Endodermal cell (in vitro differentiated cells): ENCODE data around the gene PP2D1. TPM values are rescaled to one million over a fixed set of nuclear protein-coding genes. Genes with fewer than 3 reads are reported as not detected.

Source experiments
- DNase-seq: peaks from one replicate; pipeline ENCODE4 v3.0.0-alpha.2; 2017
- H3K27ac ChIP-seq: 2 replicates; pipeline ENCODE4 v1.5.1; 2013; ENCODE audit warnings: mild to moderate bottlenecking, low read depth, low read length, moderate library complexity
- H3K27me3 ChIP-seq: 2 replicates; pipeline ENCODE4 v1.6.1; 2013; ENCODE audit warnings: mild to moderate bottlenecking, low read length, moderate library complexity; ENCODE audit not compliant: insufficient read depth, control insufficient read depth, poor library complexity, severe bottlenecking
- H3K36me3 ChIP-seq: 2 replicates; pipeline ENCODE4 v1.7.0; 2013; ENCODE audit warnings: mild to moderate bottlenecking, low read length, moderate library complexity; ENCODE audit not compliant: control insufficient read depth, insufficient read depth
- H3K4me1 ChIP-seq: one replicate; pipeline ENCODE4 v1.7.0; 2013; ENCODE audit warnings: low read length; ENCODE audit not compliant: control insufficient read depth, insufficient read depth
- H3K4me3 ChIP-seq: 2 replicates; pipeline ENCODE4 v1.5.1; 2013; ENCODE audit warnings: mild to moderate bottlenecking, low read length, moderate library complexity
- H3K9ac ChIP-seq: 2 replicates; pipeline ENCODE4 v1.6.1; 2013; ENCODE audit warnings: mild to moderate bottlenecking, low read length, moderate library complexity; ENCODE audit not compliant: poor library complexity, severe bottlenecking; ENCODE audit errors: extremely low read depth
- H3K9me3 ChIP-seq: 2 replicates; pipeline ENCODE4 v1.6.1; 2013; ENCODE audit warnings: mild to moderate bottlenecking, low read length, moderate library complexity; ENCODE audit not compliant: control insufficient read depth
- H3K27ac Mint-ChIP-seq: 2 replicates; pipeline ENCODE4 v1.8.0; 2020; ENCODE audit warnings: mixed read lengths
- H3K27me3 Mint-ChIP-seq: 2 replicates; pipeline ENCODE4 v1.8.0; 2021; ENCODE audit warnings: mild to moderate bottlenecking, mixed read lengths; ENCODE audit not compliant: insufficient read depth
- H3K36me3 Mint-ChIP-seq: 2 replicates; pipeline ENCODE4 v1.8.0; 2020; ENCODE audit warnings: low read depth, mixed read lengths
- H3K4me1 Mint-ChIP-seq: 2 replicates; pipeline ENCODE4 v1.8.0; 2020; ENCODE audit warnings: mixed read lengths
- H3K4me3 Mint-ChIP-seq: 2 replicates; pipeline ENCODE4 v1.8.0; 2020; ENCODE audit warnings: mild to moderate bottlenecking, moderate library complexity, mixed read lengths
- H3K9me3 Mint-ChIP-seq: 2 replicates; pipeline ENCODE4 v1.8.0; 2020; ENCODE audit warnings: mild to moderate bottlenecking, mixed read lengths
- WGBS, 2 experiments: methylation state at CpG; one replicate each; pipeline versions ENCODE4 v1.1.5 to v1.1.7; 2013; ENCODE audit warnings: missing lambda C conversion rate in 2 of 2, mixed read lengths in 1 of 2; ENCODE audit not compliant: insufficient coverage in 1 of 2, insufficient read length in 1 of 2; 5-methylcytosine and 5-hydroxymethylcytosine counted together
- total RNA-seq, 2 donors: library from RNA; stranded (reverse); fragmentation: NEBNext Ultra II Directional in 1 of 2; extraction: Animal tissue kit (Norgen Biotek cat#: 25700) in 1 of 2; gene quantifications; 2 replicates in 1 of 2; 3 replicates in 1 of 2; pipeline ENCODE4 v1.2.1, GENCODE V29; 2021
- TF ChIP-seq, protein P1 (sequence below): fragments of 200-600 bp; sonication (generic); conservative IDR thresholded peaks from 2 replicates; pipeline ENCODE4 v1.5.0; 2021; ENCODE audit warnings: antibody characterized with exemption, mild to moderate bottlenecking

The PP2D1 gene
- total RNA-seq, 2 donors from 2014 or later, result not detected

DNA sequence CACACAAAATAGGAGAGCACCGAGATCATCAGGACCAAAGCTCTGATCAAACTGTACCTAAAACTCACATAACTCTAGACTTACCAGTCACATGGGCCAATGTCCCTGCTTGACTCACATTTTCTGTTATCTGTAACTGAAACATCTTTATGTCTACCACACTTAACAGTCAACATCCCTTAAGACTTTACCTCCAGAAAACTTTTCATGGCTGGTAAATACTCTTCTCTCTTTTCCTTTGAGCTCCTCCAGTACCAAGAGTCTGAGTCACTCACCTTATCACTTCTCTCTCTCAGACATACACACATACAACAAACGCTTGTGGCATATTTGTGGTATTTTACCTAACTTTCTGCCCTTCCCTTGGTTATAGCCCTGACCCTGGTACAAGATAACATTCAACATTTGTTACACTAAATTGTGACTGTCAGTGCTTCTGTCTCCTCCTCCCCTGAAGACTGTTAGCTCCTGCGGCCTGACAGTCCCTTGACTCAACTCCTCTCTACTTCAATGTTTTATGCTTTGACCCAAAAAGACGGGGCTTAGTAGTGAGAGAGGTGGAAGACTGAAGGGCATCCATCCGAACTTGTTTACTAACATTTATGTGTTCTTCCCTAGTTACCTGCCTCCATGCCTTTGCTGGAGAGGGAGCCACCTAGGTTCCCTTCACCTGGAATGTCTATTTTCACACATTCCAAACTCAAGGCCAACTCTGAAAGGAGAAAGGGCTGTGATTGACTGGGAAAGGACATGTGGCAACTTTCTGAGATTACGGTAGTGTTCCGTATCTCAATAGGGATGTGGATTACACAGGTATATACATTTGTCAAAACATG, 74.4 kb downstream of the PP2D1 start:
- WGBS, 2 experiments, result 74 to 78% methylated on average over 2 to 7 of the region's 7 CpGs
- peaks cover 2% of the 10 kb centered on the region for H3K27me3 Mint-ChIP-seq
- peaks cover 2% of the 10 kb centered on the region for H3K9me3 Mint-ChIP-seq
- Histone ChIP-seq H3K9ac (no peak overlapping the region), H3K27ac (no peak overlapping the region), H3K27me3 (no peaks in the 10 kb centered on the region), H3K4me3 (no peak overlapping the region), H3K4me1 (no peaks in the 10 kb centered on the region), H3K36me3 (no peaks in the 10 kb centered on the region), H3K9me3 (no peaks in the 10 kb centered on the region)
- DNase-seq, result no peak
- no peak overlapping the region for H3K27ac Mint-ChIP-seq
- no peaks in the 10 kb centered on the region for H3K36me3 Mint-ChIP-seq
- H3K4me1 Mint-ChIP-seq, result peaks cover 8% of the 10 kb centered on the region
- H3K4me3 Mint-ChIP-seq, result no peak overlapping the region
- TF ChIP-seq, protein P1, sequence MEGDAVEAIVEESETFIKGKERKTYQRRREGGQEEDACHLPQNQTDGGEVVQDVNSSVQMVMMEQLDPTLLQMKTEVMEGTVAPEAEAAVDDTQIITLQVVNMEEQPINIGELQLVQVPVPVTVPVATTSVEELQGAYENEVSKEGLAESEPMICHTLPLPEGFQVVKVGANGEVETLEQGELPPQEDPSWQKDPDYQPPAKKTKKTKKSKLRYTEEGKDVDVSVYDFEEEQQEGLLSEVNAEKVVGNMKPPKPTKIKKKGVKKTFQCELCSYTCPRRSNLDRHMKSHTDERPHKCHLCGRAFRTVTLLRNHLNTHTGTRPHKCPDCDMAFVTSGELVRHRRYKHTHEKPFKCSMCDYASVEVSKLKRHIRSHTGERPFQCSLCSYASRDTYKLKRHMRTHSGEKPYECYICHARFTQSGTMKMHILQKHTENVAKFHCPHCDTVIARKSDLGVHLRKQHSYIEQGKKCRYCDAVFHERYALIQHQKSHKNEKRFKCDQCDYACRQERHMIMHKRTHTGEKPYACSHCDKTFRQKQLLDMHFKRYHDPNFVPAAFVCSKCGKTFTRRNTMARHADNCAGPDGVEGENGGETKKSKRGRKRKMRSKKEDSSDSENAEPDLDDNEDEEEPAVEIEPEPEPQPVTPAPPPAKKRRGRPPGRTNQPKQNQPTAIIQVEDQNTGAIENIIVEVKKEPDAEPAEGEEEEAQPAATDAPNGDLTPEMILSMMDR, result no peak

Other genes with a start within 250 kb of the PP2D1 start
- gene EFHB, start 78.0 kb downstream of the PP2D1 start, total RNA-seq, result 1 to 10 TPM; 1.3 to 2.7 TPM
- 10 to 100 TPM; 74.2 to 74.9 TPM for gene RAB5A, start 65.2 kb downstream of the PP2D1 start, total RNA-seq
- 1 to 10 TPM; 2.2 to 4.1 TPM for gene KAT2B, start 28.2 kb upstream of the PP2D1 start, total RNA-seq
- gene SGO1, start 173.9 kb upstream of the PP2D1 start, total RNA-seq, result 10 to 100 TPM; 25.1 to 44.8 TPM